WTC11 (cell line): ENCODE results near the gene KLHL8. TPM values are rescaled to one million over a fixed set of nuclear protein-coding genes. Genes with fewer than 3 reads are reported as not detected.

Source experiments
- ATAC-seq: fragments of 200-7000 bp; cut with Tn5 transposase; 2 replicates; pipeline ENCODE4 v1.10.0; 2021; ENCODE audit warnings: mild to moderate bottlenecking, moderate library complexity
- CTCF ChIA-PET: fragments of 300-600 bp; sonication (Branson Sonifier 250); formaldehyde crosslinking; loops from one replicate; lab custom pipeline; 2021; ENCODE audit warnings: antibody characterized with exemption; lab: Charles Lee
- POLR2A ChIA-PET: fragments of 350-600 bp; sonication (Branson Sonifier 250); formaldehyde crosslinking; loops from one replicate; lab custom pipeline; 2021; ENCODE audit warnings: antibody characterized with exemption; lab: Charles Lee
- DNase-seq: peaks from one replicate; pipeline ENCODE4 v3.0.0; 2021; ENCODE audit warnings: low spot score
- H3K27ac Mint-ChIP-seq: 2 replicates; pipeline ENCODE4 v1.8.0; 2021; ENCODE audit warnings: mixed read lengths
- H3K27me3 Mint-ChIP-seq: 2 replicates; pipeline ENCODE4 v1.8.0; 2021; ENCODE audit warnings: low read depth, mild to moderate bottlenecking, moderate library complexity, mixed read lengths
- H3K36me3 Mint-ChIP-seq: 2 replicates; pipeline ENCODE4 v1.8.0; 2021; ENCODE audit warnings: mixed read lengths
- H3K4me1 Mint-ChIP-seq: 2 replicates; pipeline ENCODE4 v1.8.0; 2022; ENCODE audit warnings: mixed read lengths
- H3K4me3 Mint-ChIP-seq: 2 replicates; pipeline ENCODE4 v1.8.0; 2021; ENCODE audit warnings: mild to moderate bottlenecking, moderate library complexity, mixed read lengths
- H3K9me3 Mint-ChIP-seq: 2 replicates; pipeline ENCODE4 v1.8.0; 2021; ENCODE audit warnings: mixed read lengths
- CBFB ChIP-seq: sonication (generic); formaldehyde crosslinking; IDR thresholded peaks from 2 replicates; pipeline ENCODE4 v1.8.1; 2022; ENCODE audit warnings: mild to moderate bottlenecking, low read depth, missing genetic modification reagents
- CREM ChIP-seq: sonication (generic); formaldehyde crosslinking; IDR thresholded peaks from 2 replicates; pipeline ENCODE4 v1.8.1; 2022; ENCODE audit warnings: mild to moderate bottlenecking, missing genetic modification reagents, moderate library complexity
- CTCF ChIP-seq: fragments of 200-600 bp; IDR thresholded peaks from 2 replicates; pipeline ENCODE4 v1.8.0; 2022; ENCODE audit warnings: antibody characterized with exemption
- FOXJ3 ChIP-seq: sonication (generic); formaldehyde crosslinking; IDR thresholded peaks from 2 replicates; pipeline ENCODE4 v1.9.0; 2021; ENCODE audit warnings: missing genetic modification reagents, mild to moderate bottlenecking, borderline replicate concordance
- FOXK1 ChIP-seq: sonication (generic); formaldehyde crosslinking; IDR thresholded peaks from 2 replicates; pipeline ENCODE4 v1.8.0; 2022; ENCODE audit warnings: mild to moderate bottlenecking, moderate library complexity, missing genetic modification reagents
- FOXP1 ChIP-seq: sonication (generic); formaldehyde crosslinking; IDR thresholded peaks from 2 replicates; pipeline ENCODE4 v1.8.0; 2022; ENCODE audit warnings: missing genetic modification reagents, mild to moderate bottlenecking, moderate library complexity, borderline replicate concordance
- GABPB1 ChIP-seq: sonication (generic); formaldehyde crosslinking; IDR thresholded peaks from 2 replicates; pipeline ENCODE4 v1.8.1; 2023; ENCODE audit warnings: mild to moderate bottlenecking, missing genetic modification reagents
- GTF2I ChIP-seq: fragments of 250-450 bp; sonication (Bioruptor Pico); conservative IDR thresholded peaks from 2 replicates; pipeline ENCODE4 v1.4.0; 2021; ENCODE audit warnings: mild to moderate bottlenecking
- HMGA2 ChIP-seq: fragments of 250-450 bp; sonication (Bioruptor Pico); IDR thresholded peaks from 2 replicates; pipeline ENCODE4 v1.4.0; 2021; ENCODE audit warnings: mild to moderate bottlenecking, moderate library complexity
- JAZF1 ChIP-seq: fragments of 250-450 bp; sonication (Bioruptor Pico); IDR thresholded peaks from 2 replicates; pipeline ENCODE4 v1.9.0; 2021; ENCODE audit warnings: moderate library complexity, mild to moderate bottlenecking, inconsistent platforms
- JUN ChIP-seq: sonication (generic); formaldehyde crosslinking; IDR thresholded peaks from 2 replicates; pipeline ENCODE4 v1.8.0; 2023; ENCODE audit warnings: mild to moderate bottlenecking, missing genetic modification reagents
- MAX ChIP-seq: sonication (generic); formaldehyde crosslinking; IDR thresholded peaks from 2 replicates; pipeline ENCODE4 v1.8.0; 2022; ENCODE audit warnings: mild to moderate bottlenecking, missing genetic modification reagents
- NFE2L1 ChIP-seq: sonication (generic); formaldehyde crosslinking; IDR thresholded peaks from 2 replicates; pipeline ENCODE4 v1.8.1; 2023; ENCODE audit warnings: missing genetic modification reagents
- NR2C2 ChIP-seq: sonication (generic); formaldehyde crosslinking; IDR thresholded peaks from 2 replicates; pipeline ENCODE4 v1.8.0; 2022; ENCODE audit warnings: mild to moderate bottlenecking, missing genetic modification reagents
- OVOL2 ChIP-seq: fragments of 250-450 bp; sonication (Bioruptor Pico); IDR thresholded peaks from 2 replicates; pipeline ENCODE4 v1.9.0; 2021; ENCODE audit warnings: mild to moderate bottlenecking, borderline replicate concordance
- PRRX2 ChIP-seq: fragments of 250-450 bp; sonication (Bioruptor Pico); IDR thresholded peaks from 2 replicates; pipeline ENCODE4 v1.8.0; 2021; ENCODE audit warnings: mild to moderate bottlenecking
- SP1 ChIP-seq: sonication (generic); formaldehyde crosslinking; conservative IDR thresholded peaks from 2 replicates; pipeline ENCODE4 v1.8.1; 2022; ENCODE audit warnings: missing genetic modification reagents
- STAT6 ChIP-seq: sonication (generic); formaldehyde crosslinking; conservative IDR thresholded peaks from 2 replicates; pipeline ENCODE4 v1.8.1; 2023; ENCODE audit warnings: mild to moderate bottlenecking, low read depth, missing genetic modification reagents, moderate library complexity
- TEAD1 ChIP-seq: sonication (generic); formaldehyde crosslinking; IDR thresholded peaks from 2 replicates; pipeline ENCODE4 v1.8.0; 2022; ENCODE audit warnings: mild to moderate bottlenecking, missing genetic modification reagents
- ZNF263 ChIP-seq: sonication (generic); formaldehyde crosslinking; IDR thresholded peaks from 2 replicates; pipeline ENCODE4 v1.8.1; 2022; ENCODE audit warnings: low read depth, mild to moderate bottlenecking, moderate library complexity, missing genetic modification reagents
- ZNF671 ChIP-seq: fragments of 250-450 bp; sonication (Bioruptor Pico); IDR thresholded peaks from 2 replicates; pipeline ENCODE4 v1.8.0; 2021; ENCODE audit warnings: mild to moderate bottlenecking
- total RNA-seq: library from RNA; stranded (reverse); gene quantifications from 3 replicates; pipeline ENCODE4 v1.2.3, GENCODE V29; 2021

The KLHL8 gene
- total RNA-seq, 1 experiment from 2014 or later, result 7.3 TPM

GRCh38 chr4:87251106-87251505 lies 30.7 kb upstream of the KLHL8 start (continued):
- TF ChIP-seq STAT6 (CRISPR knock-in tag) (no peak), JUN (CRISPR knock-in tag) (no peak), NFE2L1 (CRISPR knock-in tag) (no peak), GABPB1 (no peak), CREM (CRISPR knock-in tag) (no peak), PRRX2 (CRISPR knock-in tag) (no peak), ZNF263 (CRISPR knock-in tag) (no peak), NR2C2 (no peak), OVOL2 (CRISPR knock-in tag) (no peak), GTF2I (no peak)

- Mint-ChIP-seq H3K36me3 (peaks cover 7% of the 10 kb centered on the region; the same call in 1 of the 2 replicates), H3K27me3 (no peaks in the 10 kb centered on the region), H3K4me1 (no peaks in the 10 kb centered on the region), H3K27ac (no peak overlapping the region), H3K9me3 (peaks cover 20% of the 10 kb centered on the region), H3K4me3 (no peak overlapping the region)
- TF ChIP-seq CREM (CRISPR knock-in tag) (no peak), FOXK1 (CRISPR knock-in tag) (no peak), SP1 (CRISPR knock-in tag) (no peak), FOXP1 (CRISPR knock-in tag) (no peak), CBFB (CRISPR knock-in tag) (no peak), ZNF671 (CRISPR knock-in tag) (no peak), HMGA2 (CRISPR knock-in tag) (no peak), FOXJ3 (CRISPR knock-in tag) (no peak), TEAD1 (CRISPR knock-in tag) (no peak), MAX (CRISPR knock-in tag) (no peak), CTCF (no peak)
- DNase-seq (no peak), ATAC-seq (no peak)
- CTCF ChIA-PET, result no interaction called here
- POLR2A ChIA-PET, result no interaction called here
Observed at GRCh38 chr4:87250294-87250693, 29.9 kb upstream of the KLHL8 start.

- CTCF ChIA-PET, result no interaction called here
- POLR2A ChIA-PET, result no interaction called here
- TF ChIP-seq JAZF1, result no peak
- TF ChIP-seq, all 79 proteins: peak for 0
- 0 out of 2 replicates have a peak, but pooled peaks cover 1% of the 10 kb centered on the region for H3K27me3 Mint-ChIP-seq
- H3K36me3 Mint-ChIP-seq, result peaks cover 13% of the 10 kb centered on the region
- ATAC-seq, result no peak
- H3K27ac Mint-ChIP-seq, result no peak overlapping the region
- peaks cover 27% of the 10 kb centered on the region for H3K9me3 Mint-ChIP-seq
- H3K4me3 Mint-ChIP-seq, result no peak overlapping the region
- no peak for DNase-seq
- no peaks in the 10 kb centered on the region for H3K4me1 Mint-ChIP-seq
Observed at GRCh38 chr4:87249332-87250019, 29.1 kb upstream of the KLHL8 start.
